HUES48 (cell line): ENCODE measurements around the gene ZNF653.
A peak's percentile ranks its signal among the peaks of the same experiment; 100 is the strongest.
"Not testable (repeated sequence)": the region's sequence is repeated elsewhere in the genome, so short reads cannot be mapped to it uniquely, and the experiment has no call there.

Source experiments
- H3K27ac ChIP-seq: one replicate; pipeline ENCODE4 v1.7.0; 2013; ENCODE audit warnings: low read depth, low read length, inconsistent platforms
- H3K27me3 ChIP-seq: 2 replicates; pipeline ENCODE4 v1.6.1; 2013; ENCODE audit warnings: mild to moderate bottlenecking, low read length; ENCODE audit not compliant: control insufficient read depth, insufficient read depth
- H3K36me3 ChIP-seq: 2 replicates; pipeline ENCODE4 v1.6.1; 2013; ENCODE audit warnings: low read length; ENCODE audit not compliant: control insufficient read depth, insufficient read depth
- H3K4me1 ChIP-seq: 2 replicates; pipeline ENCODE4 v1.6.1; 2013; ENCODE audit warnings: mild to moderate bottlenecking, low read length; ENCODE audit not compliant: control insufficient read depth, insufficient read depth
- H3K4me3 ChIP-seq: 2 replicates; pipeline ENCODE4 v1.5.1; 2013; ENCODE audit warnings: mild to moderate bottlenecking, low read depth, low read length
- H3K9ac ChIP-seq: 2 replicates; pipeline ENCODE4 v1.6.1; 2013; ENCODE audit warnings: mild to moderate bottlenecking, low read depth, low read length, moderate library complexity
- H3K9me3 ChIP-seq: 2 replicates; pipeline ENCODE4 v1.6.1; 2013; ENCODE audit warnings: low read length; ENCODE audit not compliant: control insufficient read depth, insufficient read depth

Gene ZNF653

GRCh38 chr19:11479898-11480714 lies 25.5 kb downstream of the ZNF653 start:
- Histone ChIP-seq H3K27me3 (peaks cover 28% of the 10 kb centered on the region), H3K4me1 (peaks cover 4% of the 10 kb centered on the region; the same call in 1 of the 2 replicates), H3K36me3 (no peaks in the 10 kb centered on the region), H3K4me3 (peak overlapping the region; percentile 30; the same call in 1 of the 2 replicates), H3K9me3 (no peaks in the 10 kb centered on the region), H3K27ac (no peak overlapping the region), H3K9ac (no peak overlapping the region)

- Histone ChIP-seq H3K27me3 (peaks cover 28% of the 10 kb centered on the region), H3K27ac (no peak overlapping the region), H3K4me1 (peaks cover 4% of the 10 kb centered on the region; the same call in 1 of the 2 replicates), H3K9ac (no peak overlapping the region), H3K4me3 (peak overlapping the region; percentile 50; the same call in 1 of the 2 replicates), H3K9me3 (no peaks in the 10 kb centered on the region), H3K36me3 (no peaks in the 10 kb centered on the region)
These were observed 26.3 kb downstream of the ZNF653 start for GRCh38 chr19:11479090-11479897.

- peaks cover 4% of the 10 kb centered on the region; the same call in 1 of the 2 replicates for H3K4me1 ChIP-seq
- no peak overlapping the region for H3K27ac ChIP-seq
- H3K9ac ChIP-seq: no peak overlapping the region
- peaks cover 28% of the 10 kb centered on the region for H3K27me3 ChIP-seq
- no peaks in the 10 kb centered on the region for H3K36me3 ChIP-seq
- H3K4me3 ChIP-seq: no peak overlapping the region
- H3K9me3 ChIP-seq: no peaks in the 10 kb centered on the region
These were observed 27.2 kb downstream of the ZNF653 start for GRCh38 chr19:11478167-11479089.

GRCh38 chr19:11475861-11476260 lies 29.8 kb downstream of the ZNF653 start:
- Histone ChIP-seq H3K27me3 (peaks cover 17% of the 10 kb centered on the region), H3K4me3 (no peak overlapping the region)

GRCh38 chr19:11475343-11475742 lies 30.3 kb downstream of the ZNF653 start:
- H3K4me3 ChIP-seq, H3K27ac ChIP-seq, H3K4me1 ChIP-seq, H3K36me3 ChIP-seq, H3K9me3 ChIP-seq, H3K9ac ChIP-seq: not testable (repeated sequence)
- H3K27me3 ChIP-seq: peaks cover 12% of the 10 kb centered on the region

More at GRCh38 chr19:11475861-11476260, 29.8 kb downstream of the ZNF653 start:
- Histone ChIP-seq H3K4me1 (no peaks in the 10 kb centered on the region), H3K9ac (no peak overlapping the region), H3K36me3 (no peaks in the 10 kb centered on the region), H3K27ac (no peak overlapping the region), H3K9me3 (no peaks in the 10 kb centered on the region)

GRCh38 chr19:11473725-11474124 lies 31.9 kb downstream of the ZNF653 start:
- no peak overlapping the region for H3K4me3 ChIP-seq
- H3K36me3 ChIP-seq: no peaks in the 10 kb centered on the region
- H3K27ac ChIP-seq: no peak overlapping the region
- no peak overlapping the region for H3K9ac ChIP-seq
- H3K4me1 ChIP-seq: no peaks in the 10 kb centered on the region
- 0 out of 2 replicates have a peak, but pooled peaks cover 1% of the 10 kb centered on the region for H3K27me3 ChIP-seq
- no peaks in the 10 kb centered on the region for H3K9me3 ChIP-seq

- H3K4me1 ChIP-seq, H3K36me3 ChIP-seq, H3K4me3 ChIP-seq, H3K9ac ChIP-seq, H3K27me3 ChIP-seq, H3K9me3 ChIP-seq, H3K27ac ChIP-seq: not testable (repeated sequence)
These were observed 37.3 kb downstream of the ZNF653 start for GRCh38 chr19:11468266-11468845.

- no peak overlapping the region for H3K27ac ChIP-seq
- H3K9ac ChIP-seq: no peak overlapping the region
- H3K27me3 ChIP-seq: no peaks in the 10 kb centered on the region
- H3K9me3 ChIP-seq: no peaks in the 10 kb centered on the region
- H3K36me3 ChIP-seq: no peaks in the 10 kb centered on the region
- 0 out of 2 replicates have a peak, but pooled peaks cover 2% of the 10 kb centered on the region for H3K4me1 ChIP-seq
- H3K4me3 ChIP-seq: no peak overlapping the region
These were observed 40.0 kb downstream of the ZNF653 start for GRCh38 chr19:11465600-11465999.

GRCh38 chr19:11464333-11465265 lies 41.0 kb downstream of the ZNF653 start:
- no peaks in the 10 kb centered on the region for H3K36me3 ChIP-seq
- H3K4me3 ChIP-seq: no peak overlapping the region
- H3K4me1 ChIP-seq: 0 out of 2 replicates have a peak, but pooled peaks cover 2% of the 10 kb centered on the region
- H3K9me3 ChIP-seq: no peaks in the 10 kb centered on the region
- no peaks in the 10 kb centered on the region for H3K27me3 ChIP-seq
- no peak overlapping the region for H3K9ac ChIP-seq
- H3K27ac ChIP-seq: no peak overlapping the region
